Measurements from ENCODE around the gene TGIF2. TPM values are rescaled to one million over a fixed set of nuclear protein-coding genes. Genes with fewer than 3 reads are reported as not detected.

The TGIF2 gene
- total and polyA plus RNA-seq, 2 donors (not counting 1 experiment from before 2014, with no cell fraction given): 24.0 to 45.6 TPM

- 93% methylated on average over 4 of the region's 5 CpGs for WGBS (ENCODE audit: insufficient coverage)
- H3K27me3 Mint-ChIP-seq: no peaks in the 10 kb centered on the region
These were observed 38.2 kb downstream of the TGIF2 start for GRCh38 chr20:36611625-36612024.

More at GRCh38 chr20:36611625-36612024, 38.2 kb downstream of the TGIF2 start:
- Mint-ChIP-seq H3K4me3 (no peak overlapping the region), H3K4me1 (peaks cover 11% of the 10 kb centered on the region), H3K9me3 (ENCODE audit: insufficient read depth) (no peaks in the 10 kb centered on the region), H3K27ac (no peak overlapping the region)
- H3K4me3 ChIP-seq (ENCODE audit: control extremely low read depth in 1 of 5, extremely low read depth in 1 of 5, insufficient read depth in 1 of 5, low read depth in 2 of 5, low read length in 4 of 5): no peak overlapping the region
- no peak overlapping the region for H3K9ac ChIP-seq (ENCODE audit: low read length)
- ChIA-PET POLR2A (no interaction called here), CTCF (interaction anchor here (0.6 to 5.7 kb wide), 11 partner anchors 14 to 480 kb away, joined by 3 to 53 read pairs (median 4); a partner anchor contains a TSS)
- H3K79me2 ChIP-seq (ENCODE audit: control insufficient read depth, insufficient read depth, low read length): peaks cover 30% of the 10 kb centered on the region
- peaks cover 4 to 9% of the 10 kb centered on the region in 2 donors for H3K4me1 ChIP-seq (ENCODE audit: control insufficient read depth in 2 of 2, insufficient read depth in 2 of 2, low read length in 2 of 2)
- peaks cover 12% of the 10 kb centered on the region for H4K20me1 ChIP-seq (ENCODE audit: control insufficient read depth, insufficient read depth, low read length, poor library complexity, severe bottlenecking)
- H3K9me3 ChIP-seq (ENCODE audit: control extremely low read depth in 1 of 3, control insufficient read depth in 2 of 3, insufficient read depth in 1 of 3, low read length in 2 of 3): no peaks in the 10 kb centered on the region
- no peaks in the 10 kb centered on the region for H3K27me3 ChIP-seq (replicated peaks in 1 of 4; ENCODE audit: control extremely low read depth in 1 of 4, control insufficient read depth in 3 of 4, insufficient read depth in 4 of 4, low read length in 3 of 4)
- ATAC-seq (ENCODE audit: low read depth) (no peak), DNase-seq (no peak)
- intact Hi-C loops (cut with micrococcal nuclease): loop anchor here (1.0 to 5.0 kb wide), 2 partner anchors 251 to 276 kb away; a partner anchor contains a TSS
- no peak overlapping the region for H2AFZ ChIP-seq (ENCODE audit: insufficient read depth, low read depth, low read length, poor library complexity, severe bottlenecking)
- peaks cover 2 to 69% of the 10 kb centered on the region in 2 experiments for H3K36me3 ChIP-seq (replicated peaks in 1 of 2; ENCODE audit: control extremely low read depth in 1 of 2, control insufficient read depth in 1 of 2, extremely low read depth in 1 of 2, insufficient read depth in 2 of 2, low read length in 1 of 2)
- no peak overlapping the region for H3K4me2 ChIP-seq (replicated peaks; ENCODE audit: low read depth, low read length, poor library complexity, severe bottlenecking)
- no peak overlapping the region for H3K27ac ChIP-seq (ENCODE audit: low read length in 2 of 2)
- TF ChIP-seq CTCF (IDR thresholded peaks at IDR 0.05): no peak
- no peak for TF ChIP-seq EZH2 (IDR thresholded peaks at IDR 0.05; ENCODE audit: borderline replicate concordance, insufficient read depth, low read depth, low read length, poor library complexity, severe bottlenecking)

Data from B cell (primary cell).